Fibroblast of lung (primary cell): Measurements from ENCODE around the gene AMFR.

Experiments used
- EZH2 ChIP-seq: IDR thresholded peaks from 2 replicates; pipeline ENCODE4 v1.5.1; 2012; ENCODE audit warnings: low read length, control low read depth, mild to moderate bottlenecking; ENCODE audit errors: missing control alignments
- TF ChIP-seq, protein P1 (sequence below), 2 donors: IDR thresholded peaks in 1 of 2; conservative IDR thresholded peaks in 1 of 2; 1 replicate in 1 of 2; 2 replicates in 1 of 2; pipeline ENCODE4 v1.5.1; 2011 to 2012; ENCODE audit warnings: low read length in 2 of 2, control low read depth in 1 of 2, inconsistent platforms in 1 of 2, low read depth in 1 of 2, mild to moderate bottlenecking in 1 of 2

DNA sequence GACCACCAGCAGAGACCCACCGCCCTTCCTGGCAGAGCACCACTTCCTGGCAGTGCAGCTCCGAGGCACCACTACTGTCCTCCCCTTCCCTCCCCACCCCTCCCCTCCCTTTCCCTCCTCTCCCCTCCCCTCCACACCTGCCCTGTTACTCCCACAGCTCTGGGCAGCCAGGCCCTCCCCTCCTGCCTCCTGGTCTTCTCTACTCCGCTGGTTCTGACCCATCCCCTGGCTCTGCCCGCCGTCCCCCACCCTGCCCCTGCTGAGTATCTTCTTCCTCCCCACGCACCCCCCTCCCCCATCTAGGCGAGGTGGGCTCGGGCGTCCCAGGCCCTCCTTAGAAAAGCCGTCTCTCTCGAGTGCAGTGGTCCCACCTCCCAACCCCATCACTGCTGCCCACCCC lies 77.7 kb downstream of the AMFR start:
- TF ChIP-seq, protein P1, sequence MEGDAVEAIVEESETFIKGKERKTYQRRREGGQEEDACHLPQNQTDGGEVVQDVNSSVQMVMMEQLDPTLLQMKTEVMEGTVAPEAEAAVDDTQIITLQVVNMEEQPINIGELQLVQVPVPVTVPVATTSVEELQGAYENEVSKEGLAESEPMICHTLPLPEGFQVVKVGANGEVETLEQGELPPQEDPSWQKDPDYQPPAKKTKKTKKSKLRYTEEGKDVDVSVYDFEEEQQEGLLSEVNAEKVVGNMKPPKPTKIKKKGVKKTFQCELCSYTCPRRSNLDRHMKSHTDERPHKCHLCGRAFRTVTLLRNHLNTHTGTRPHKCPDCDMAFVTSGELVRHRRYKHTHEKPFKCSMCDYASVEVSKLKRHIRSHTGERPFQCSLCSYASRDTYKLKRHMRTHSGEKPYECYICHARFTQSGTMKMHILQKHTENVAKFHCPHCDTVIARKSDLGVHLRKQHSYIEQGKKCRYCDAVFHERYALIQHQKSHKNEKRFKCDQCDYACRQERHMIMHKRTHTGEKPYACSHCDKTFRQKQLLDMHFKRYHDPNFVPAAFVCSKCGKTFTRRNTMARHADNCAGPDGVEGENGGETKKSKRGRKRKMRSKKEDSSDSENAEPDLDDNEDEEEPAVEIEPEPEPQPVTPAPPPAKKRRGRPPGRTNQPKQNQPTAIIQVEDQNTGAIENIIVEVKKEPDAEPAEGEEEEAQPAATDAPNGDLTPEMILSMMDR (conservative IDR thresholded peaks at IDR 0.05 in 1 of 2, IDR thresholded peaks at IDR 0.05 in 1 of 2; ENCODE audit: low read depth in 1 of 2, low read length in 2 of 2): no peak
- TF ChIP-seq EZH2: no peak
